Breast epithelium (tissue), 4 donors: ENCODE results near the gene CDK18. TPM values are rescaled to one million over a fixed set of nuclear protein-coding genes. Genes with fewer than 3 reads are reported as not detected.

Experiments used
- DNase-seq, 2 donors: peaks; one replicate each; pipeline ENCODE4 v3.0.0-alpha.2; 2019; ENCODE audit warnings: low spot score in 2 of 2
- H3K27ac ChIP-seq, 2 donors: fragments of 200-600 bp; sonication (generic) in 1 of 2; one replicate each; pipeline ENCODE4 v1.5.1; 2016 to 2019; ENCODE audit warnings: mild to moderate bottlenecking in 1 of 2
- H3K27me3 ChIP-seq, 2 donors: fragments of 200-600 bp; sonication (generic) in 1 of 2; one replicate each; pipeline versions ENCODE4 v1.5.1 to v1.6.0; 2017 to 2019; ENCODE audit warnings: control low read depth in 1 of 2, mild to moderate bottlenecking in 1 of 2
- H3K36me3 ChIP-seq: fragments of 200-600 bp; one replicate; pipeline ENCODE4 v1.5.1; 2019
- H3K4me1 ChIP-seq, 2 donors: fragments of 200-600 bp; sonication (generic); one replicate each; pipeline ENCODE4 v1.5.1; 2016 to 2019; ENCODE audit warnings: control low read depth in 1 of 2
- H3K4me3 ChIP-seq, 3 donors: fragments of 200-600 bp; sonication (generic); 1 replicate in 2 of 3; 2 replicates in 1 of 3; pipeline ENCODE4 v1.5.1; 2016 to 2019; ENCODE audit warnings: mild to moderate bottlenecking in 3 of 3, moderate library complexity in 2 of 3
- H3K9me3 ChIP-seq, 2 donors: fragments of 200-600 bp; sonication (generic) in 1 of 2; one replicate each; pipeline ENCODE4 v1.5.1; 2016 to 2019; ENCODE audit warnings: control low read depth in 1 of 2
- CTCF ChIP-seq, 3 donors: fragments of 450-650 bp; IDR thresholded peaks; one replicate each; pipeline ENCODE4 v1.5.1; 2016 to 2017; ENCODE audit warnings: antibody characterized with exemption in 3 of 3, mild to moderate bottlenecking in 3 of 3, moderate library complexity in 3 of 3
- POLR2A ChIP-seq: fragments of 450-650 bp; IDR thresholded peaks from one replicate; pipeline ENCODE4 v1.6.1; 2016; ENCODE audit warnings: antibody characterized with exemption, mild to moderate bottlenecking, moderate library complexity
- POLR2AphosphoS5 ChIP-seq, 3 donors: sonication (generic); formaldehyde crosslinking; IDR thresholded peaks; one replicate each; pipeline ENCODE4 v1.6.1; 2017; ENCODE audit warnings: antibody characterized with exemption in 3 of 3
- intact Hi-C: fragments of 100-400 bp; cut with DNase I; formaldehyde crosslinking; loops from one replicate; pipeline ENCODE4 v1.15.1; 2023; ENCODE audit warnings: low total_unique reads
- total RNA-seq, 3 donors: library from RNA; depleted of rRNA; stranded (reverse); fragments of >200 nt; gene quantifications; one replicate each; pipeline ENCODE4 v1.1.0, GENCODE V29; 2016

Gene CDK18
- 10 to 100 TPM in 1 of 3 donors, 1 to 10 TPM in 2; 1.4 to 12.3 (median 9.2) TPM for total RNA-seq

- Histone ChIP-seq H3K27me3 (no peaks in the 10 kb centered on the region), H3K27ac (peak within 1 kb of the TSS; percentile 81 to 84), H3K9me3 (no peaks in the 10 kb centered on the region), H3K4me3 (peak within 1 kb of the TSS; percentile 50 to 80 (median 75)), H3K36me3 (no peaks in the 10 kb centered on the region), H3K4me1 (peaks cover 5 to 6% of the 10 kb centered on the region in 2 donors)
- TF ChIP-seq POLR2AphosphoS5 (IDR thresholded peaks at IDR 0.05) (no peak), POLR2A (no peak), CTCF (IDR thresholded peaks at IDR 0.05) (no peak)
- peak; percentile 69 to 80 for DNase-seq
- intact Hi-C loops, result no loop called here
Observed at GRCh38 chr1:205504311-205505075, at the start of gene CDK18. CDK18 (plus strand) TSS chr1:205504669; CDS start chr1:205523168, 18,499 bp downstream.

GRCh38 chr1:205454903-205455335 is 49.5 kb upstream of the CDK18 start:
- DNase-seq, result no peak
- no peak for TF ChIP-seq CTCF (IDR thresholded peaks at IDR 0.05)
- TF ChIP-seq POLR2AphosphoS5 (IDR thresholded peaks at IDR 0.05), result no peak
- TF ChIP-seq POLR2A, result no peak
- Histone ChIP-seq H3K27me3 (peaks cover 11 to 71% of the 10 kb centered on the region in 2 donors), H3K4me3 (no peak overlapping the region), H3K27ac (no peak overlapping the region), H3K36me3 (no peaks in the 10 kb centered on the region), H3K4me1 (peaks cover 0 to 8% of the 10 kb centered on the region in 2 donors), H3K9me3 (no peaks in the 10 kb centered on the region)
- intact Hi-C loops, result no loop called here

GRCh38 chr1:205455581-205456382 is 48.7 kb upstream of the CDK18 start, which contains the start of gene BLACAT1:
BLACAT1 (minus strand) TSS chr1:205456045.
- H3K4me3 ChIP-seq, result peak within 1 kb of the TSS; percentile 4 to 61 (median 39)
- TF ChIP-seq POLR2A (no peak), CTCF (IDR thresholded peaks at IDR 0.05) (no peak), POLR2AphosphoS5 (IDR thresholded peaks at IDR 0.05) (no peak)

GRCh38 chr1:205456383-205456867 is 48.0 kb upstream of the CDK18 start:
- peaks cover 0 to 8% of the 10 kb centered on the region in 2 donors for H3K4me1 ChIP-seq
- no peaks in the 10 kb centered on the region for H3K36me3 ChIP-seq
- DNase-seq, result no peak
- peaks cover 11 to 70% of the 10 kb centered on the region in 2 donors for H3K27me3 ChIP-seq
- intact Hi-C loops, result no loop called here
- peak overlapping the region; percentile 4 to 61 (median 39) for H3K4me3 ChIP-seq
- H3K27ac ChIP-seq, result no peak overlapping the region
- H3K9me3 ChIP-seq, result no peaks in the 10 kb centered on the region
- TF ChIP-seq POLR2AphosphoS5 (IDR thresholded peaks at IDR 0.05), result no peak
- no peak for TF ChIP-seq CTCF (IDR thresholded peaks at IDR 0.05)
- TF ChIP-seq POLR2A, result no peak

More at GRCh38 chr1:205455581-205456382, 48.7 kb upstream of the CDK18 start, which contains the start of gene BLACAT1:
- Histone ChIP-seq H3K27ac (no peak within 1 kb of the TSS), H3K9me3 (no peaks in the 10 kb centered on the region), H3K4me1 (peaks cover 0 to 8% of the 10 kb centered on the region in 2 donors), H3K36me3 (no peaks in the 10 kb centered on the region), H3K27me3 (peaks cover 11 to 75% of the 10 kb centered on the region in 2 donors)
- DNase-seq, result no peak
- intact Hi-C loops, result no loop called here
